HG03354 (cell line): ENCODE measurements around the gene TMEM126B.
"Not testable (repeated sequence)": the region's sequence is repeated elsewhere in the genome, so short reads cannot be mapped to it uniquely, and the experiment has no call there.

Experiments used
- ATAC-seq: cut with Tn5 transposase; IDR thresholded peaks from one replicate; pipeline ENCODE4 v1.9.1; 2021; ENCODE audit warnings: mild to moderate bottlenecking; ENCODE audit not compliant: unreplicated experiment, poor library complexity, severe bottlenecking

TMEM126B gene

DNA sequence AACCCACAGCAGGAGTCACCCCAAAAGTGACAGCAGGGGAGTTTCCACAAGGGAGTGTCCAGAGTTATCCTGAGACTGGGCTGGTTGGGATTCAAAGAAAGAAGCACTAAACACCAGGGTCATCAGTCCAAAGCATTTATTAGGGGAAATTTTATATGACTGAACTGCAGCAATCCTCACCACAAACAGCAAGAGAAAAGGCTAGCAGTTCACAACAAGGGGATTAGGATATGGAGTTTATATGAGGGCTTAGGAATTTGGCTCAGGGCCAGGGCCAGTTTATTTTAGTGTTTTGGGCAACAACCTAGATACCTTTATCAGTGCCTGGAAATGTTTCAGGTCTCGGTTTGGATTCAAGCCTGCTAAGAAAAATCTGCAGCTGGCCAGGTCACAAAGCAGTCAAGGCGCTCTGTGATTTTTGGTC, 14.8 kb downstream of the TMEM126B start:
- no peak for ATAC-seq

DNA sequence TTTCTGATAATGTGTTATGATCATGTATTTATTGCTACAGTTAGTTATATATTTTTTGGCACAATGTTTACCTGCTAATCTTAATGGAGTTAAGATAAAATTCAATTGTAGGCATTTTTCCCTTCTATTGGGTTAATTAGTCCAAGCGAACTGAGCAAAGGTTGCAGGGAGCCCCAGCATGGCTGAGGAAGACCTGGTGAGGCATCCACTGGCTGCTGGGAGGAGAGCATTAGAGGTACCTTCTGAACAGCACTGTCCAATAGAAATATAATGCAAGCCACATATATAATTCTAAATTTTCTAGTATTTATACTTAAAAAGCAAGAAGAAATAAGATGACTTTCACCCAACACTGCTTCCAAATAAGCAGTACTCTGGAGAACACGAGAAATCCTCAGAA, 18.7 kb downstream of the TMEM126B start:
- peak; percentile 3 for ATAC-seq

DNA sequence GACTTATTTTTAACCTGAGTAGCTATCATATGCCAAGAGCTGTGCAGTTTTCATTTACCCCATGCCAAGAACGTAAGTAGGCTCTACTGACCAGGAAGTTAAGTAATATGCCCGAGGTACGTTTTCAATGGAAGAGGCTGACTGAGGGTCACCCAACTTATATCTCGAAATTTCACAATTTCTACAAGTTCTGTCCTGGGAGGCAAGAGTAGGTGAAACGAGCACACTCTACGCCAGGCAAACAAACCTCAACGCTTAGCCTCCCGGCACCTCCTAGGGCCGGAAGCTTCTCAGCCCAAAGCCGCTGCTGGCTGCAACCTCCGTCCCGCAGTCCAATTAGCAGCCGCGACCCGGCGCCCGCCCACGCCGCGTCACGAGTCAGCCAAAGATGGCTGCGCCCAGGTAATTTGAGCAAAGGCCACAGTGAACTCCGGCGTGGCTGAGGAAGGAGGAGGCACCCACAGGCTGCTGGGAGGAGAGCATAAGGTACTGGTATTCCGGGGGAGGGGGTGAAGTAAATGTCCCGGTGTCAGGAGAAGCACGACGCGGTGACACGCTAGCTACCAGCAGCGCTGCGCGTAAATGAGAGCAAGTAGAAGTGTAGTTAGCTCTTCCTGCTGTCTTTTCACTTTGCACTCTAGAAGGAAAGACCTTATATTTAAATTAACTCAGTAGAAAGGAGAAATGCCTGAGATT, 19.4 kb downstream of the TMEM126B start, which contains the start of gene TMEM126A:
TSS of gene TMEM126A (plus strand) at position 364 of the 696 bp plus-strand sequence. CDS start 2,289 bp downstream, outside the sequence.
- peak; percentile 100 for ATAC-seq

DNA sequence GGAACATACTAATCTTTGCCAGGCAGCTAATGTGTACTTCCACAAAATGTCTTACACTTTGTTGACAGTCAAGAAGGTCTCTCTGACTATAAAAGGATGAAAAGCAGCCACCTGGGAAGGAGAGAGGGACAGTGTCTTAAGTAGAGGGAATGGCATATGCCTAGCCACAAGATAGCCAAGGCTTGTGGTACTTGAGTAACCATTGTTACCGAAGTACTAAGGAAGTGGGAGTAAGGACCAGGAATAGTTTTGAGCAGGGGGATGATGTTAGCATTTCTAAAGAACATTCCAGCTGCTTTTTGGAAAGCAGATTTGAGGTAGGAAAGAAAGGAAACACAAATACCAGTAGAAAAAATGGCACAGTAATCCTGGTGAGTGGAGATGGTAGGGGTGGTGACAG, 22.7 kb downstream of the TMEM126B start:
- ATAC-seq, result no peak

DNA sequence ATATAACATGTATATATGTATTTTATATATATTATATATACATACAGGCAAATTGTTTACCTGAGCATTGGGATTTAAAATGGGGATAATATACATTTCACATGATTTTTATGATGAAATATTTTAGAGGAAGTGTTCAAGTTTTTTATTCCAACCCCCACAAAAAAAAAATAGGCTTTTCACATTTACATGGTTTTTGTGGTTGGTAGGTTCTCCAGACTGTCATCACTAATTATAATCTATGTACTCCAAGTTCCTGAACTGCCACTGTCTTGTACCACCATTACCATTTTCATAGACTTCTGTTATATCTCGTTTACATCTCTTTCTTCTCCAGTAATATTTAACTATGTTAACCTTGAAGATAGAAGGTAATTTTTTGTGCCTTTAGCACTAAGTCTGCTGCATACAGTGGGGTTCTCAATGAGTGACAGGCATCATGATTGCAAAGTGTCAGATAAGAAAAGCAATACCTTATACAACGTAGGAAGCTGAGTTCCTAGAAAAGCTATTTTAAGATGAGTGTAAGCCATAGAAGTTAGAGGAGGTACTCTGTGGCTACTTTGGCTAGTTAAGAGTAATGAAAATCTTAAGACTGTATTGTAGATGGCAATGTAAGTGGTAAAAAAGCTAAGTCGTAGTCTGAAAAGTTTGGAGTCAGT, 24.5 kb downstream of the TMEM126B start:
- ATAC-seq, result no peak

DNA sequence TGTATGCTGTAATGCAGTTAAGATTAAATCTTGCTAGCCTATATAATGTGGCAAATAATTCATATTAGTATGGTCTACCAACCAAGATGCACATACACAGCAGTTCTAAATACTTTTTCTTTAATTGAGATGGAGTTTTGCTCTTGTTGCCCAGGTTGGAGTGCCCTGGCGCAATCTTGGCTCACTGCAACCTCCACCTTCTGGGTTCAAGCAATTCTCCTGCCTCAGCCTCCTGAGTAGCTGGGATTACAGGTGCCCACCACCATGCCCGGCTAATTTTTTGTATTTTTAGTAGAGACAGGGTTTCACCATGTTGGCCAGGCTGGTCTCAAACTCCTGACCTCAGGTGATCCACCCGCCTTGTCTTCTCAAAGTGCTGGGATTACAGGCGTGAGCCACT, 25.9 kb downstream of the TMEM126B start:
- not testable (repeated sequence) for ATAC-seq

DNA sequence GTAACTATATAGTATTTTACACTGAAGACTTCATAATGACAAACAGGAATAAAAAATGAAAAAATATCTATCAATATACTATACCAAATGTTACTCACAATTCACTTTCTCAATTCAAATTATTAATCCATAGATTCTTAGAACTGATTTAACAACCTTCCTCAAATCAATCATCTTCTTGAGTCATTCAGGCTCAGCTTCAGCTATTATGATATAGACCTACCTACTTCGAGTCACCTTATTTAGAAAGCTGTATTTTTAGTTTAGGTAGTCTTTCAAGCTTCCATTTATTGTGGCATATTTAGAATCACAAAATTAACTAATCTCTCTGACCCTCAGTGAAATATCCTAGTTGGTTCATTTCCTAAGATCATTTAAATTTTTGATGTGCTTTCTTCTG, 28.4 kb downstream of the TMEM126B start:
- ATAC-seq, result no peak

DNA sequence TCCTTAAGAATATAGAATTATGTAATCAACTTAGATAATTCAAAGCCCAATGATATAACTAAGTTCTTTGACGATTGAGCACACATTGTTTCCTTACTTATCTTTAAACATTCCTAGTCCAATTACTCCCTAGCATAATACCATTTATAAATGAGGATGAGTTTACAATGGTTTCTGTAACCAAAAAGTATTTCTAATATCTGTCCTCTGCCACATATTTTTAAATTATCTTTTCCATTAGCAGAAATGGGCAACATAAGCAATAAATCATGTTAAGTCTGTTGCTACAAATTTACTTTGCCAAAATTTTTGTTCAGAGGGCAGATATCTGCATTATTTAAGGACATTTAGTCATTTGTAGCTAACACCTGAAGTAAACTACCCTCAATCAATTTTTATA, 29.8 kb downstream of the TMEM126B start:
- ATAC-seq, result no peak

DNA sequence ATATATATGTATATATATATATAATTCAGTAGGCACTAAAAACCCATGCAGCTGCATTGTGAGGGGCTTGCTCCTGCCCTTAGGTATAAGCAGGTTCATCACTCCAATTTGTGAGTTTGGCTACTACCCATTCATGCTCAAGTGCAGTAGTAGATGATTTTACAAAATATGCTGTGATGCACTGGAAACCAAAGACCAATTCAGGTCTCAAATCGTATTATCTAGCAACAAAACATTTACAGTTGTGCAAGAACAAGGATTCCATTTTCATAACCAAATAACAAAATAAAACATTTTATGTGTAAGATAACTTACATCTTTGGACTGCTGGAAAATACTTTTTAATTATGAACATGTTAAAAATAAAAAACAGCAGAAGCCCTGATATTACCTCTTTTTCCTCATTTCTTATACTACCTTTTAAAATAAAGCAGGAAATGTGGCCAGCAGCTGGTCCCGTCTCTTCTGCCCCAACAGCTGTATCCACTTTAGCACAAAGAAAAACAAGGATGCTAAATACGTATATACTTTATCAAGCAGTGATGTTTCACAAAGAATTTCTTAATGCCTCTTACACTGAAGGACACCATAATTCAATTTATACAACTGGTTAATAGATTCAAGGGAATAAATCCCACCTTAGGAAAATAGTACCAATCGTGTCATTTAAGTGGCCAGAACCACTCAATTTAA, 33.7 kb downstream of the TMEM126B start:
- ATAC-seq, result no peak

DNA sequence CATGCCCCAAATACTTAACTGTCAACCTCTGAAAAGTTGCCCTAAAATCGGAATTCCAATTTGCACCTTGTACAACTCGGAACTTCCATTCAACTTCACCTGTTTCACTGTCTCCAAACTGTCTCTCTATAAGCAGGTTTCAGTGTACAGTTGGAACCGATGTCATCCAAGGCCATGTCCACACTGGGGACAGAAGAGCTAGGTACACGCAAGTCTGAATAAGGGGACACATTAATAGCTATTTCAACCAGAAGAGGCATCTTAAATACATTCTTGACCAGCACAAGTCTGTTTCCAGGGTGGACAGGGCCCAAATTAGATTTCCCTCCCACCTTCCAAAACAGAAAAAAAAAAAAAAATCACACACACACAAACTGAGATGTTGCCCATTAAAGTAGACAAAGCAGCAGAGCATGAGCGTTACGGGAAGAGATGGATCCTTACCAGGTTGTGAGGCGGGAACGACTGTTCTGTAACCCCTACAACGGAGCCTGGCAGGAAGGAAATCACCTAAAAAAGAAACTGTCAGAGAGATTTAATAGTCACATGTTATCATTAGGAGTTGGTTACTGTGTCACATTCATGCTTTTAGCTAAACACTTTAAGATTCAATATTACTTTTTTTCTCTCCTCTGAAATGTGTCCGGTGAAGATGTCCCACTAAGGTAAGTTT, 34.8 kb downstream of the TMEM126B start:
- ATAC-seq, result no peak

DNA sequence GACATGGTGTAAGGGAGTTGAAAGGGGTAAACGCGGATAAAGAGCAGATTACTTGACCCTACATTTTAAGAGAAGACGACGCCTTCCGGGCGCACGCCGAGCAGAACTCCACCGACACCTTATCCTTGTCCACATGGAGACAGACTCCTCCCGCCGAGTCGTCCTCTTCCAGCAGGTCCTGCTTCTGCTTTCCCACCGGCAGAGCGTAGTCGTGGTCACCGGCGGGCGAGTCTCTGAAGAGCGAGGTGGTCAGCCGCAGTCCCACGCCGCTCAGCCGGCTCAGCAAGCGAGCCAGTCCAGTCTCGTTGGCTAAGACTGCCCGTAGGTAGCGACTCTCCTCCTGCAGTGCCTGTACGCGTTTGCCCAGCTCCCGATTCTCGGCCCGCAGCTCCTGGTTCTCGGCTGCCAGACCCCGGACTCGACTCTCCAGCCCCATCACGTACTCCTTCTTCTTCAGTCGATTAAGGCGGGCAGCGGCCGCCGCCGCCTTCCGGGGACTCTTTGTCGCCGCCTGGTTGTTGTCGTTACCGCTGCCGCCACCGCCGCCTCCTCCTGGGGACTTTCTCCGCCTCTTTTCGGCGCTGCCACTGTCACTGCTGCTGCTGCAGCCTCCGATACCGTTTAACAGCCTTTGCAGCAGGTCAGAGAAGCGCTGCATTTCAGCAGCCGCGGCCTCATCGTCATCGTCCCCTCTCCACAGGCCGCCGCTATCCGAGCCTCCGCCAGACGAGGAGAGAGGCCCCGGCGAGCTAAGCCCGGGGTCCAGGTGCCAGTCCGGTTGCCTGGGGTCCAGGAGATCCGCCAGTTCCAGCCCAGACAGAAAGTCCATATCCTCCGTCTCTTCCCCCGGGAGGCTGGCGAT, 35.6 kb downstream of the TMEM126B start:
- peak; percentile 77 for ATAC-seq

DNA sequence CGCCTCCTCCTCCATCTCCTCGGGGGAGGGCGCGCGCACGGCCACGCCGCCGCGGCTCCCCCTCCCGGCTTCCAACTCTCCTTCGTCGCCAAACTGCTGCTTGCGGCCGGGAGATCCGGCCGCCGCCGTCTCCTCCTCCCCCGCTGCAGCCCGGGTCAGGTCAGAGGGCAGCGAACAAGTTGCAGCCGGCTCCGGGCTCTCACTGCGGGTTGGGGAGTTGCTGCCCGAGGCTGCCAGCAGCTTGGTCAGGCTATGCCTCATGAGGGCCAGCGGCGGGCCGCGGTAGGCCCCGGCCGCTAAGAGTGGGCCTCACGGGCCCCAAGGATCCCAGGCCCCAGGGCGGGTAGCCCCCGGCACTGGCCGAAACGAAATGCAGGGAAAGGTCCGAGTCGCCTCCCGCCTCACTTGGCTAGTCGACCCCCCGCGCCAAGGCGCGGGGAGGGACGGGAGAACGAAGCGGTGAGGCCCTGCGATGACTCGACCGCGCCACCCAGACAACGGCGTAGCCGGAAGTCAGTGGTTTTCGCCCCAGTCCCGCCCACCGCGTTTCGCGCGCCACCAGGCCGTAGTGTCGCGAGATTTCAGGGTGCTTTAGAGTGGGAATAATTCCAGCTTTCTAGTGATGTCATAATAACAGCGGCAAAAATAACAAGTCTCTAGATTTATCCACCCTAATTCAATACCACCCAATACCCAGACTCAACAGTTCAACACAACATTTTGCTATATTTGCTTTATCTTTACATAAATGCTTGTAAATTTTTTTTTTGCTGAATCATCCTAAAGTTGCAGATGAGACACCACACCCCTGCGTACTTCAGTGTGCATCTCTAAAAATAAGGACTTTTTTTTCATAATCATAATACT, 36.5 kb downstream of the TMEM126B start, which contains the start of gene CREBZF:
TSS of gene CREBZF (minus strand) at position 515 of the 867 bp plus-strand sequence. CDS start at position 261, 254 bp downstream.
- peak; percentile 92 for ATAC-seq

DNA sequence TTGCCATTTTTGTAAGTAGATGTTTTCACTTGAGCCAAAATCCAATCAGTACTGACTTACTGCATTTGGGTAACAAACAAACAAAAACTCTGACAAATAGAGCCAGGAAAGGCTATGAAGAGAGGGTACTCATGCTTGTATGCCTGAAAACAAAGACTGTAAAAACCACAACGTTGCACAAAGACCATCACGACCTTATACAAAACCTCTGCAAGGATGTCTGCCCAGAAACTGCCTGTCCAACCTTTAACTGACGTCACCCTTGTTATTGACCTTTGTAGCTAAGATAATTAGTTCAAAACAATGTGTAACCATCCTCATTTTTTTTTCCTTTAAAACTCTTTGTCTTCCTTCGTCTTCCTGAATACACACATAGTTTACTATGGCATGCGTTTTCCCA, 37.3 kb downstream of the TMEM126B start:
- no peak for ATAC-seq

DNA sequence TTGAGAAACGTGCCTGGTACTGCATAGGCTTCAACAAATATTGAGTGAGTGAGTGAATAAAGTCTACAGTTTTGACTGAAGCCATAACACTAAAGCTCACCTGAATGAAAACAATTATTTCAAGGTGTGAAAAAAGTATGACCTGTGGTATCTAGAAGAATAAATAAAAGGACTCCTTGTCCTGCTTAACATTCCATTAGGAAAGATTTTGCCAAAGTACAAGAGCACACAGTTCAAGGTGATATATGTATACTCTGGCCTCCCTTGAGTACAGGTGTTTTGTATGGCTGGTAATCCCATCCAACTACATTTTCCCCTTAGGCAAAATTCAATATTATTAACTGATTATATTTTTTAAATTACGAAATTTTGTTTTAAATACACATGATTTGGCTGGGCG, 38.3 kb downstream of the TMEM126B start:
- no peak for ATAC-seq

DNA sequence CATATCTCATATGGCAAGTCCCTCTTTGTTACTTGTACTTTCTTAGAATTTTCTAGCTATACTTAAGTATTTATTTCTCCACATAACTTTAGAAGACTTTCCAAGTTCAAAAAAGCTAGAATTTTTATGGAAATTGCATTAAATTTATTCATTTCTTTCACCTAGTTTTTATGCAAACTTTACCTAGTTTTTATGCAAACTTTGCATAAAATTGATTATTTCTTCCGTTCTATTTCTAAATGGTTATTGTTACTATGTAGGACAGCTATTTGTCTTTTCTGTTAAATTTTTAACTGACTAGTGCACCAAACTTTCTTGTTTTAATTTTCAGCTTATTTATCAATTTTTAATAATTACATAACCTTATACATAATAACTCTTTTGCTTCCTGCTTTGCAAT, 39.8 kb downstream of the TMEM126B start:
- no peak for ATAC-seq

DNA sequence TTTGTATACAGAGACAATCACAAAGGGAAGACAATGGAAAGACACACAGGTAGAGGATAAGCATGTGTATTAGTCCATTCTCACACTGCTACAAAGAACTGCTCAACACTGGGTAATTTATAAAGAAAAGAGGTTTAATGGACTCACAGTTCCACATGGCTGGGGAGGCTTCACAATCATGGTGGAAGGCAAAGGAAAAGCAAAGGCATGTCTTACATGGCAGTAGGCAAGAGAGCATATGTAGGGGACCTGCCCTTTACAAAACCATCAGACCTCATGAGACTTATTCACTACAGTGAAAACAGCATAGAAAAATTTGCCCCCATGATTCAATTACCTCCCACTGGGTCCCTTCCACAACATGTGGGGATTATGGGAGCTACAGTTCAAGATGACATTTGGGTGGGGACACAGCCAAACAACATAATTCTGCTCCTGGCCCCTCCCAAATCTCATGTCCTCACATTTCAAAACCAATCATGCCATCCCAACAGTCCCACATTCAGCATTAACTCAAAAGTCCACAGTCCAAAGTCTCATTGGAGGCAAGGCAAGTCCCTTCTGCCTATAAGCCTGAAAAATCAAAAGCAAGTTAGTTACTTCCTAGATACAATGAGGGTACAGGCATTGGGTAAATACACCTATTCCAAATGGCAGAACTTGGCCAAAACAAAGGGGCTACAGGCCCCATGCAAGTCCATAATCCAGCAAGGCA, 42.7 kb downstream of the TMEM126B start:
- ATAC-seq, result not testable (repeated sequence)

DNA sequence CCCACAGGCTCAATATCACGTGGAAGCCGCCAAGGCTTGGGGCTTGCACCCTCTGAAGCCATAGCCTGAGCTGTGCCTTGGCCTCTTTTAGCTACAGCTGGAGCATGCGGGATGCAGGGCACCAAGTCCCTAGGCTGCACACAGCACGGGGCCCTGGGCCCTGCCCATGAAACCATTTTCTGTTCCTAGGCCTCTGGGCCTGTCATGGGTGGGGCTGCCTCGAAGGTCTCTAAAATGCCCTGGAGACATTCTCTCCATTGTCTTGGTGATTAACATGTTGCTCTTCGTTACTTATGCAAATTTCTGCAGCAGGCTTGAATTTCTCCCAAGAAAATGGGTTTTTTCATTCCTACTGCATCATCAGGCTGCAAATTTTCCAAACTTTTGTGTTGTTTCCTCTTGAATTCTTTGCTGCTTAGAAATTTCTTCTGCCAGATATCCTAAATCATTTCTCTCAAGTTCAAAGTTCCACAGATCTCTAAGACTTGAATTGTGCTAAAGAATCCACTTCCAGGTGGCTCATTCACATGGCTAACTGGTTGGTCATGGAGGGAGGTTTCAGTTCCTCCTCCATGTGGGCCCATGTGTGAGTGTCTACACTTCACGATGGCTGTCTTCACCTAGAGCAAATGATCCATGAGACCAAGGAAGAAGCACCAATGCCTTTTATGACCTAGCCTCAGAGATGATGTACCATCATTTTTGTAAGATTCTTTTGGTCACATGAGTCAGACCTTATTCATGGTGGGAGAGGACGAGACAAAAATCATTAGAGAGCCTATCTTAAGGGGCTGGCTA, 43.9 kb downstream of the TMEM126B start:
- no peak for ATAC-seq
